Smooth muscle cell (in vitro differentiated cells): ENCODE measurements around the gene TAF4. TPM values are rescaled to one million over a fixed set of nuclear protein-coding genes. Genes with fewer than 3 reads are reported as not detected.

Experiments
- DNase-seq: peaks from one replicate; lab custom pipeline; 2025; ENCODE audit not compliant: unreplicated experiment; lab: John Stamatoyannopoulos, UW
- H2AFZ ChIP-seq: fragments of 200-600 bp; sonication (generic); 2 replicates; pipeline ENCODE4 v1.6.0; 2016; ENCODE audit warnings: antibody characterized with exemption, low read depth, mild to moderate bottlenecking
- H3F3A ChIP-seq: fragments of 200-600 bp; sonication (generic); 2 replicates; pipeline ENCODE4 v1.6.0; 2017; ENCODE audit warnings: antibody characterized with exemption, low read depth
- H3K27ac ChIP-seq: fragments of 200-600 bp; sonication (generic); 2 replicates; pipeline ENCODE4 v1.5.1; 2016; ENCODE audit warnings: low read depth, mild to moderate bottlenecking
- H3K27me3 ChIP-seq: fragments of 200-600 bp; sonication (generic); 2 replicates; pipeline ENCODE4 v1.6.1; 2016; ENCODE audit warnings: low read depth, mild to moderate bottlenecking
- H3K36me3 ChIP-seq: fragments of 200-600 bp; sonication (generic); 2 replicates; pipeline ENCODE4 v1.5.1; 2016; ENCODE audit warnings: low read depth
- H3K4me1 ChIP-seq: fragments of 200-600 bp; sonication (generic); 2 replicates; pipeline ENCODE4 v1.5.1; 2016; ENCODE audit warnings: low read depth
- H3K4me2 ChIP-seq: fragments of 200-600 bp; sonication (generic); 2 replicates; pipeline ENCODE4 v1.6.0; 2016; ENCODE audit warnings: mild to moderate bottlenecking
- H3K4me3 ChIP-seq: fragments of 200-600 bp; sonication (generic); 2 replicates; pipeline ENCODE4 v1.5.1; 2016; ENCODE audit warnings: mild to moderate bottlenecking
- H3K79me2 ChIP-seq: fragments of 200-600 bp; sonication (generic); 2 replicates; pipeline ENCODE4 v1.6.0; 2016; ENCODE audit warnings: low read depth, mild to moderate bottlenecking
- H3K9ac ChIP-seq: fragments of 200-600 bp; sonication (generic); 2 replicates; pipeline ENCODE4 v1.6.0; 2016; ENCODE audit warnings: low read depth
- H3K9me3 ChIP-seq: fragments of 200-600 bp; sonication (generic); replicated peaks from 2 replicates; pipeline ENCODE4 v1.5.1; 2016; ENCODE audit warnings: low read depth
- H4K20me1 ChIP-seq: fragments of 200-600 bp; sonication (generic); 2 replicates; pipeline ENCODE4 v1.6.0; 2016; ENCODE audit warnings: low read depth
- WGBS: methylation state at CpG from one replicate; pipeline ENCODE4 v1.1.7; 2016; ENCODE audit warnings: low lambda C conversion rate; 5-methylcytosine and 5-hydroxymethylcytosine counted together
- polyA plus RNA-seq: library from polyadenylated mRNA; unstranded; fragments of >200 nt; fragmentation: Nextera tagmentation; extraction: Ambion mirVana; gene quantifications from 2 replicates; pipeline ENCODE4 v1.2.1, GENCODE V29; 2016
- total RNA-seq: library from RNA; depleted of rRNA; stranded (reverse); fragments of >200 nt; gene quantifications from 2 replicates; pipeline ENCODE4 v1.2.3, GENCODE V29; 2014
- TF ChIP-seq, protein P1 (sequence below): fragments of 200-600 bp; sonication (generic); IDR thresholded peaks from 2 replicates; pipeline ENCODE4 v1.5.1; 2017; ENCODE audit warnings: borderline replicate concordance, mild to moderate bottlenecking, antibody characterized with exemption; ENCODE audit not compliant: insufficient read depth, poor library complexity, severe bottlenecking

Gene TAF4
- total and polyA plus RNA-seq, 2 experiments from 2014 or later: 0.67 to 8.5 TPM

DNA sequence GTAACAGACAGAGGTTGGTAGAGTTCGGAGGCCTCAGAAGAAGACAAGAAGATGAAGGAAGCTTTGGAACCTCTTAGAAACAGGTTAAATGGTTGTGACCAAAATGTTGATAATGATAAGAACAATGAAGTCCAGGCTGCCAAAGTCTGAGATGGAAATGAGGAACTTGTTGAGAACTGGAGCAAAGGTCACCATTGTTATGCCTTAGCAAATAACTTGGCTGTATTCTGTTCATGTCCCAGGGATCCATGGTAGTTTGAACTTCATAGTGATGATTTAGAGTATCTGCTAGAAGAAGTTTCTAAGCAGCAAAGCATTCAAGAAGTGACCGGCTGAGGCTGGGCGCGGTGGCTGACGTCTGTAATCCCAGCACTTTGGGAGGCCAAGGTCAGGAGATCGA is 45.5 kb upstream of the TAF4 start:
- Histone ChIP-seq H3K4me2 (no peak overlapping the region), H3K79me2 (no peaks in the 10 kb centered on the region), H2AFZ (no peak overlapping the region), H3K36me3 (no peaks in the 10 kb centered on the region), H3K27me3 (peaks cover 3% of the 10 kb centered on the region), H3K4me1 (no peaks in the 10 kb centered on the region), H3K27ac (no peak overlapping the region), H4K20me1 (no peaks in the 10 kb centered on the region), H3K9ac (no peak overlapping the region), H3F3A (no peaks in the 10 kb centered on the region), H3K4me3 (no peak overlapping the region), H3K9me3 (no peaks in the 10 kb centered on the region)
- no peak for DNase-seq
- 98% methylated on average over 6 of the region's 6 CpGs for WGBS
- TF ChIP-seq, protein P1, sequence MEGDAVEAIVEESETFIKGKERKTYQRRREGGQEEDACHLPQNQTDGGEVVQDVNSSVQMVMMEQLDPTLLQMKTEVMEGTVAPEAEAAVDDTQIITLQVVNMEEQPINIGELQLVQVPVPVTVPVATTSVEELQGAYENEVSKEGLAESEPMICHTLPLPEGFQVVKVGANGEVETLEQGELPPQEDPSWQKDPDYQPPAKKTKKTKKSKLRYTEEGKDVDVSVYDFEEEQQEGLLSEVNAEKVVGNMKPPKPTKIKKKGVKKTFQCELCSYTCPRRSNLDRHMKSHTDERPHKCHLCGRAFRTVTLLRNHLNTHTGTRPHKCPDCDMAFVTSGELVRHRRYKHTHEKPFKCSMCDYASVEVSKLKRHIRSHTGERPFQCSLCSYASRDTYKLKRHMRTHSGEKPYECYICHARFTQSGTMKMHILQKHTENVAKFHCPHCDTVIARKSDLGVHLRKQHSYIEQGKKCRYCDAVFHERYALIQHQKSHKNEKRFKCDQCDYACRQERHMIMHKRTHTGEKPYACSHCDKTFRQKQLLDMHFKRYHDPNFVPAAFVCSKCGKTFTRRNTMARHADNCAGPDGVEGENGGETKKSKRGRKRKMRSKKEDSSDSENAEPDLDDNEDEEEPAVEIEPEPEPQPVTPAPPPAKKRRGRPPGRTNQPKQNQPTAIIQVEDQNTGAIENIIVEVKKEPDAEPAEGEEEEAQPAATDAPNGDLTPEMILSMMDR: no peak

DNA sequence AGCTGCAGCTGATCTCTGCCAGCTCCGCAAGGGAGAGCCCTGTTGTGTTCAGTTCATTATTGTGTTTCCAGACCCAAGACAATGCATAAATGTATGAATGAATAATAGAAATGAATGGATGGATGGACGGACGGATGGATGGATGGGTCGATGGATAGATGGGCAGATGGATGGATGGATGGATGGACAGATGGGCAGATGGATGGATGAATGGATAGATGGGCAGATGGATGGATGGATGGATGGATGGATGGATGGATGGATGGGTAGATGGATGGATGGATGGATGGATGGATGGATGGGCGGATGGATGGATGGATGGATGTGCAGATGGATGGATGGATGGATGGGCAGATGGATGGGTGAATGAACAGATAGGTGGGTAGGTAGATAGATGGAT is 39.9 kb upstream of the TAF4 start:
- H3F3A ChIP-seq: no peaks in the 10 kb centered on the region
- 94% methylated on average over 5 of the region's 5 CpGs for WGBS
- no peaks in the 10 kb centered on the region for H3K79me2 ChIP-seq
- no peak for DNase-seq
- no peak overlapping the region for H3K4me2 ChIP-seq
- H3K36me3 ChIP-seq: no peaks in the 10 kb centered on the region
- TF ChIP-seq, protein P1: no peak
- H4K20me1 ChIP-seq: no peaks in the 10 kb centered on the region
- H2AFZ ChIP-seq: no peak overlapping the region
- H3K4me1 ChIP-seq: no peaks in the 10 kb centered on the region
- H3K9ac ChIP-seq: no peak overlapping the region
- H3K27me3 ChIP-seq: no peaks in the 10 kb centered on the region
- H3K9me3 ChIP-seq: no peaks in the 10 kb centered on the region
- H3K4me3 ChIP-seq: no peak overlapping the region
- H3K27ac ChIP-seq: no peak overlapping the region

DNA sequence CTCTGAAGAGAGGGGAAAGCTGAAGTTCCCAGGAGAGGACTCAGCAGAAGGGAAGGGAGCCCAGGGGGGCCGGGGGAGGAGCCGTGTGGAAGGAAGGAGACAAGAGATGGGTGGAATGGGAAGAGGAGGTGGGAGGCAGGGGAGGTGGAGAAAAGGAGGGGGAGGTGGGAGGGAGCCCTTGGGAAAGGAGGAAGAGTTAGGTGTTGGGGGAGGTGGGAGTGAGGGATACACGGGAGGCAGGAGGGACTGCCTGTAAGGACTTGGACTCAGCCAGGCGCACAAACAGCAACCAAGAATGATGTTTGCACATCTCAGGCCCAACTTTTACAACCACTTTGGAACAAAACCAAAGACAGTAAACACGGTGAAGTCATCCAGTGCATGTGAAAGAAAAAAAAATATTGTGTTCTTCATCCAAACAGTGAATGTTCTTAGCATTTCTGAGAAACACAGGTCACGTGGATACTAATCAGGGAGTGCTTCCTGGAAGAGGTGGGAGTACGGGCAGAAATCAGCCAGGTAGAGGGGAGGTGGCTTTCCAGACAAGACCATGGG is 39.2 kb upstream of the TAF4 start:
- Histone ChIP-seq H2AFZ (no peak overlapping the region), H3K4me2 (no peak overlapping the region), H3K27me3 (no peaks in the 10 kb centered on the region), H3K4me1 (no peaks in the 10 kb centered on the region), H3K9ac (no peak overlapping the region), H3K79me2 (no peaks in the 10 kb centered on the region), H4K20me1 (no peaks in the 10 kb centered on the region), H3K36me3 (no peaks in the 10 kb centered on the region), H3F3A (no peaks in the 10 kb centered on the region), H3K27ac (no peak overlapping the region), H3K9me3 (no peaks in the 10 kb centered on the region), H3K4me3 (no peak overlapping the region)
- TF ChIP-seq, protein P1: no peak
- WGBS: 75% methylated on average over 4 of the region's 7 CpGs
- DNase-seq: no peak

DNA sequence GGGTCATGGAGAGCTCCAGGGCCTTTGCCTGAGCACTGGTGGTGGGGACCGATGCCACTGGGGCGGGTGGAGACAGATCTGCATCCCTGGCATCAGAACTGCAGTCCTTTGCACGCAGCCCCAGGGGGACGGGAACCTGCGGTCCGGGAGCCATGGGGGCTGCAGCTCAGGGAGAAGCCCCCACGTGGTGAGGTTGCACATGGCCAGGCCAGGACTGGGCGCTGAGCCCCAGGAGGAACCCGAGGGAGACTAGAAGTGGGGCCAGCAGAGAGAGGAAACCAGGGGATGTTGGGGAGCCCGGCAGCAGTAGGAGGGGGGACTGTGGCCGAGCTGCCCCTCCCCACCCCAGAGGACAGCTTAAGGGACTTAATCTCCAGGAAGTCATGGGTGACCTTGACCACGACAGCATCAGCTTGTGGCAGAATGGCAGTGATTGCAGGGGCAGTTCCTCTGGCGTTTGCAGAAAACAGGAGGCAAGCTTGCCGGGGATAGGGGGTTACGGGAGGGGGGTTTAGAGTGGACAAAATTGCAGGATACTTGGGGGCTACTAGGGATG is 38.6 kb upstream of the TAF4 start:
- Histone ChIP-seq H3K4me2 (no peak overlapping the region), H3K27ac (no peak overlapping the region), H3K9me3 (no peaks in the 10 kb centered on the region), H3K36me3 (no peaks in the 10 kb centered on the region), H3F3A (no peaks in the 10 kb centered on the region), H2AFZ (no peak overlapping the region), H3K9ac (no peak overlapping the region), H3K27me3 (no peaks in the 10 kb centered on the region), H3K4me3 (no peak overlapping the region), H3K79me2 (no peaks in the 10 kb centered on the region), H4K20me1 (no peaks in the 10 kb centered on the region), H3K4me1 (no peaks in the 10 kb centered on the region)
- WGBS: 73% methylated on average over 13 of the region's 15 CpGs
- DNase-seq: no peak
- TF ChIP-seq, protein P1: no peak
